ENCODE results near the gene CREB5.

DNA sequence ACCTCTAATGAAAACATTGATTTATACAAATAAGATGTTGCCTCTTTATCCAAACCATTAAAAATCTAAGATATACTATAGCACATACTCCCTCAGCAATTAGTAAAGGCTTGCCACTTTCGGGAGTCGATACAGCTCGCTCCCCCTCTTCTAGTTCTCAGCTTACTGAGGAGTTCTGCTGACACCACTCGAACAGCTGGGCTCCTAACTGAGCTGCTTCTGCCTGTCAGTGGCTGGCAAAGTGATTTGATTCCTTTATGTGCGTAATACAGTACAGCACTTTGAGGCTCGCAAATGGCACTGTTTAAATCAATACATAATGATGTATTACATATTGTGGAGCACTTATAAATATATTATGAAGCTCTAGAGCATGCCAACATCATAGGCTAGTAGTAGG, 241.8 kb downstream of the CREB5 start:
- TF ChIP-seq POLR2AphosphoS5 (IDR thresholded peaks at IDR 0.05), result no peak
- TF ChIP-seq, protein P1, sequence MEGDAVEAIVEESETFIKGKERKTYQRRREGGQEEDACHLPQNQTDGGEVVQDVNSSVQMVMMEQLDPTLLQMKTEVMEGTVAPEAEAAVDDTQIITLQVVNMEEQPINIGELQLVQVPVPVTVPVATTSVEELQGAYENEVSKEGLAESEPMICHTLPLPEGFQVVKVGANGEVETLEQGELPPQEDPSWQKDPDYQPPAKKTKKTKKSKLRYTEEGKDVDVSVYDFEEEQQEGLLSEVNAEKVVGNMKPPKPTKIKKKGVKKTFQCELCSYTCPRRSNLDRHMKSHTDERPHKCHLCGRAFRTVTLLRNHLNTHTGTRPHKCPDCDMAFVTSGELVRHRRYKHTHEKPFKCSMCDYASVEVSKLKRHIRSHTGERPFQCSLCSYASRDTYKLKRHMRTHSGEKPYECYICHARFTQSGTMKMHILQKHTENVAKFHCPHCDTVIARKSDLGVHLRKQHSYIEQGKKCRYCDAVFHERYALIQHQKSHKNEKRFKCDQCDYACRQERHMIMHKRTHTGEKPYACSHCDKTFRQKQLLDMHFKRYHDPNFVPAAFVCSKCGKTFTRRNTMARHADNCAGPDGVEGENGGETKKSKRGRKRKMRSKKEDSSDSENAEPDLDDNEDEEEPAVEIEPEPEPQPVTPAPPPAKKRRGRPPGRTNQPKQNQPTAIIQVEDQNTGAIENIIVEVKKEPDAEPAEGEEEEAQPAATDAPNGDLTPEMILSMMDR (IDR thresholded peaks at IDR 0.05), result no peak
